WERI-Rb-1 (cell line): ENCODE data around the gene SPINT3.
"Not testable (repeated sequence)": the region's sequence is repeated elsewhere in the genome, so short reads cannot be mapped to it uniquely, and the experiment has no call there.

ENCODE experiments used
- DNase-seq: peaks from one replicate; pipeline ENCODE4 v3.0.0-alpha.2; 2020
- H3K27ac ChIP-seq: fragments of 250-450 bp; sonication (Bioruptor Pico); 2 replicates; pipeline ENCODE4 v1.5.1; 2020; ENCODE audit warnings: mild to moderate bottlenecking, moderate library complexity
- H3K27me3 ChIP-seq: fragments of 250-450 bp; sonication (Bioruptor Pico); 2 replicates; pipeline ENCODE4 v1.5.1; 2021; ENCODE audit warnings: mild to moderate bottlenecking, low read depth, moderate library complexity; ENCODE audit not compliant: insufficient read depth, severe bottlenecking
- H3K36me3 ChIP-seq: fragments of 250-450 bp; sonication (Bioruptor Pico); 2 replicates; pipeline ENCODE4 v1.5.1; 2020; ENCODE audit warnings: mild to moderate bottlenecking, moderate library complexity
- H3K4me3 ChIP-seq: 2 replicates; pipeline ENCODE4 v1.5.1; 2011; ENCODE audit warnings: low read depth, mild to moderate bottlenecking, control low read depth, low read length
- H3K9me3 ChIP-seq: fragments of 250-450 bp; sonication (Bioruptor Pico); 2 replicates; pipeline ENCODE4 v1.5.1; 2021; ENCODE audit warnings: mild to moderate bottlenecking, moderate library complexity; ENCODE audit not compliant: severe bottlenecking
- CTCF ChIP-seq: IDR thresholded peaks from 2 replicates; pipeline ENCODE4 v1.5.1; 2011; ENCODE audit warnings: low read depth, mild to moderate bottlenecking, control low read depth, inconsistent platforms, low read length

The SPINT3 gene

GRCh38 chr20:45487231-45487635 is 28.2 kb downstream of the SPINT3 start:
- H3K9me3 ChIP-seq = no peaks in the 10 kb centered on the region
- no peak overlapping the region for H3K4me3 ChIP-seq
- no peaks in the 10 kb centered on the region for H3K27me3 ChIP-seq
- no peak for DNase-seq
- H3K27ac ChIP-seq = no peak overlapping the region
- peak; percentile 14; the same call in 1 of the 2 replicates for TF ChIP-seq CTCF
- no peaks in the 10 kb centered on the region for H3K36me3 ChIP-seq

- Histone ChIP-seq H3K4me3 (no peak overlapping the region), H3K9me3 (no peaks in the 10 kb centered on the region), H3K27ac (no peak overlapping the region), H3K36me3 (no peaks in the 10 kb centered on the region), H3K27me3 (no peaks in the 10 kb centered on the region)
- TF ChIP-seq CTCF = no peak
- DNase-seq = no peak
These were observed 30.0 kb downstream of the SPINT3 start for GRCh38 chr20:45485388-45485787.

- DNase-seq = no peak
- Histone ChIP-seq H3K9me3 (no peaks in the 10 kb centered on the region), H3K27me3 (no peaks in the 10 kb centered on the region), H3K4me3 (no peak overlapping the region), H3K27ac (no peak overlapping the region), H3K36me3 (no peaks in the 10 kb centered on the region)
- TF ChIP-seq CTCF = no peak
These were observed 30.7 kb downstream of the SPINT3 start for GRCh38 chr20:45484676-45485075.

DNA sequence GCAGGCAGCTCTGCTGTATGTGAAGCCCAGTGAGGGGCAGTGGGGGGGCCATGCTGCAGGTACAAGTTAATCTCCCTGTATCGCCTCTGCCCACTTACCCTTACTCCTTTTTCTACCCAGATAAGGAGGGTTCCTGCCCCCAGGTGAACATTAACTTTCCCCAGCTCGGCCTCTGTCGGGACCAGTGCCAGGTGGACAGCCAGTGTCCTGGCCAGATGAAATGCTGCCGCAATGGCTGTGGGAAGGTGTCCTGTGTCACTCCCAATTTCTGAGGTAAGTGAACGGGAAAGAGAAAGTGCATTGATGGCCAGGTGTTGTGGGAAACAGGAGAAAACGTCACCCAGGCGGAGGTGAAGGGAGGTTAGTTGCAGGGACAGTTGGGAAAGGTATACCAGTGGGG is 35.6 kb downstream of the SPINT3 start:
- Histone ChIP-seq H3K9me3 (no peaks in the 10 kb centered on the region), H3K36me3 (no peaks in the 10 kb centered on the region), H3K4me3 (no peak overlapping the region), H3K27me3 (no peaks in the 10 kb centered on the region), H3K27ac (no peak overlapping the region)
- TF ChIP-seq CTCF = no peak
- DNase-seq = no peak

DNA sequence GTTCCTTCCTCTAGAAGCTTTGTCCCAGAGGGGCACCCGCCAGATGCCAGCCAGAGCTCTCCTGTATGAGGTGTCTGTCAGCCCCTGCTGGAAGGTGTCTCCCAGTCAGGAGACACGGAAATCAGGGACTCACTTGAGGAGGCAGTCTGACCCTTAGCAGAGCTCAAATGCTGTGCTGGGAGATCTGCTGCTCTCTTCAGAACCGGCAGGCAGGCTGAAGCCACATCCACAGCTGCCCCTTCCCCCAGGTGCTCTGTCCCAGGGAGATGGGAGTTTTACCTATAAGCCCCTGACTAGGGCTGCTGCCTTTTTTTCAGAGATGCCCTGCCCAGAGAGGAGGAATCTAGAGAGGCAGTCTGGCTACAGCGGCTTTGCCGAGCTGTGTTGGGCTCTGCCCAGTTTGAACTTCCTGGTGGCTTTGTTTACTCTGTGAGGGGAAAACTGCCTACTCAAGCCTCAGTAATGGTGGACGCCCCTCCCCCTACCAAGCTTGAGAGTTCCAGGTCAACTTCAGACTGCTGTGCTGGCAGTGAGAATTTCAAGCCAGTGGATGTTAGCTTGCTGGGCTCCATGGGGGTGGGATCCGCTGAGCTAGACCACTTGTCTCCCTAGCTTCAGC is 37.8 kb downstream of the SPINT3 start:
- H3K36me3 ChIP-seq, H3K9me3 ChIP-seq, H3K4me3 ChIP-seq, DNase-seq, H3K27ac ChIP-seq, H3K27me3 ChIP-seq: not testable (repeated sequence)

GRCh38 chr20:45472286-45472685 is 43.1 kb downstream of the SPINT3 start:
- H3K27ac ChIP-seq, DNase-seq, H3K36me3 ChIP-seq, H3K27me3 ChIP-seq, H3K4me3 ChIP-seq, H3K9me3 ChIP-seq: not testable (repeated sequence)

- no peaks in the 10 kb centered on the region for H3K36me3 ChIP-seq
- no peaks in the 10 kb centered on the region for H3K27me3 ChIP-seq
- no peak for DNase-seq
- TF ChIP-seq CTCF = no peak
- no peak overlapping the region for H3K27ac ChIP-seq
- H3K9me3 ChIP-seq = no peaks in the 10 kb centered on the region
- no peak overlapping the region for H3K4me3 ChIP-seq
These were observed 44.5 kb downstream of the SPINT3 start for GRCh38 chr20:45470937-45471336.
